T-helper 1 cell treated with Interleukin-12 subunit alpha and Interleukin-12 subunit beta and Interleukin-4 antibody, amounts not matched to agents 30 μg/mL and 1 μg/mL, for 36 hours (primary cell): ENCODE results near the gene GNLY.
"Not testable (repeated sequence)": the region's sequence is repeated elsewhere in the genome, so short reads cannot be mapped to it uniquely, and the experiment has no call there.

Experiments
- H3K27ac Mint-ChIP-seq: one replicate; pipeline ENCODE4 v1.8.0; 2021; ENCODE audit warnings: mild to moderate bottlenecking, mixed read lengths
- H3K27me3 Mint-ChIP-seq: one replicate; pipeline ENCODE4 v1.8.0; 2021; ENCODE audit warnings: low read depth, mixed read lengths
- H3K36me3 Mint-ChIP-seq: one replicate; pipeline ENCODE4 v1.8.0; 2021; ENCODE audit warnings: low read depth, mixed read lengths
- H3K4me1 Mint-ChIP-seq: one replicate; pipeline ENCODE4 v1.8.0; 2021; ENCODE audit warnings: low read depth, mixed read lengths
- H3K4me3 Mint-ChIP-seq: one replicate; pipeline ENCODE4 v1.8.0; 2021; ENCODE audit warnings: mild to moderate bottlenecking, moderate library complexity, mixed read lengths
- H3K9me3 Mint-ChIP-seq: one replicate; pipeline ENCODE4 v1.8.0; 2021; ENCODE audit warnings: mixed read lengths

The GNLY gene

GRCh38 chr2:85659324-85659981 lies 34.7 kb upstream of the GNLY start:
- Mint-ChIP-seq H3K4me1 (peaks cover 5% of the 10 kb centered on the region), H3K27ac (no peak overlapping the region), H3K9me3 (no peaks in the 10 kb centered on the region), H3K36me3 (peaks cover 5% of the 10 kb centered on the region), H3K4me3 (no peak overlapping the region), H3K27me3 (no peaks in the 10 kb centered on the region)

- not testable (repeated sequence) for H3K4me3 Mint-ChIP-seq, H3K9me3 Mint-ChIP-seq, H3K36me3 Mint-ChIP-seq, H3K27me3 Mint-ChIP-seq, H3K4me1 Mint-ChIP-seq, H3K27ac Mint-ChIP-seq
These were observed 33.9 kb upstream of the GNLY start for GRCh38 chr2:85660301-85660700.

GRCh38 chr2:85660725-85661124 lies 33.4 kb upstream of the GNLY start:
- H3K36me3 Mint-ChIP-seq, result peaks cover 5% of the 10 kb centered on the region
- H3K4me1 Mint-ChIP-seq, result peaks cover 5% of the 10 kb centered on the region
- no peak overlapping the region for H3K4me3 Mint-ChIP-seq
- H3K27ac Mint-ChIP-seq, result no peak overlapping the region
- H3K27me3 Mint-ChIP-seq, result no peaks in the 10 kb centered on the region
- H3K9me3 Mint-ChIP-seq, result no peaks in the 10 kb centered on the region

- Mint-ChIP-seq H3K27ac (no peak overlapping the region), H3K9me3 (no peaks in the 10 kb centered on the region), H3K27me3 (no peaks in the 10 kb centered on the region), H3K36me3 (peaks cover 2% of the 10 kb centered on the region), H3K4me1 (peaks cover 2% of the 10 kb centered on the region), H3K4me3 (no peak overlapping the region)
These were observed 32.9 kb upstream of the GNLY start for GRCh38 chr2:85661139-85661858.

- no peak overlapping the region for H3K27ac Mint-ChIP-seq
- H3K4me1 Mint-ChIP-seq, result no peaks in the 10 kb centered on the region
- no peaks in the 10 kb centered on the region for H3K36me3 Mint-ChIP-seq
- H3K27me3 Mint-ChIP-seq, result no peaks in the 10 kb centered on the region
- H3K9me3 Mint-ChIP-seq, result no peaks in the 10 kb centered on the region
- no peak overlapping the region for H3K4me3 Mint-ChIP-seq
These were observed 31.1 kb upstream of the GNLY start for GRCh38 chr2:85662899-85663593.

- Mint-ChIP-seq H3K4me1 (no peaks in the 10 kb centered on the region), H3K36me3 (no peaks in the 10 kb centered on the region), H3K9me3 (no peaks in the 10 kb centered on the region), H3K27ac (no peak overlapping the region), H3K4me3 (no peak overlapping the region), H3K27me3 (no peaks in the 10 kb centered on the region)
These were observed 30.3 kb upstream of the GNLY start for GRCh38 chr2:85663594-85664565.

- Mint-ChIP-seq H3K36me3 (no peaks in the 10 kb centered on the region), H3K4me1 (no peaks in the 10 kb centered on the region), H3K27ac (no peak overlapping the region), H3K4me3 (no peak overlapping the region), H3K9me3 (no peaks in the 10 kb centered on the region), H3K27me3 (no peaks in the 10 kb centered on the region)
These were observed 28.8 kb upstream of the GNLY start for GRCh38 chr2:85665264-85665937.

GRCh38 chr2:85666016-85666415 lies 28.1 kb upstream of the GNLY start:
- Mint-ChIP-seq H3K27ac (no peak overlapping the region), H3K9me3 (no peaks in the 10 kb centered on the region), H3K4me3 (no peak overlapping the region), H3K4me1 (no peaks in the 10 kb centered on the region), H3K36me3 (no peaks in the 10 kb centered on the region), H3K27me3 (no peaks in the 10 kb centered on the region)

GRCh38 chr2:85666435-85667316 lies 27.5 kb upstream of the GNLY start:
- H3K27ac Mint-ChIP-seq, result no peak overlapping the region

GRCh38 chr2:85667561-85668008 lies 26.6 kb upstream of the GNLY start:
- H3K4me3 Mint-ChIP-seq, result no peak overlapping the region
- no peaks in the 10 kb centered on the region for H3K36me3 Mint-ChIP-seq
- no peaks in the 10 kb centered on the region for H3K9me3 Mint-ChIP-seq
- no peak overlapping the region for H3K27ac Mint-ChIP-seq
- H3K27me3 Mint-ChIP-seq, result no peaks in the 10 kb centered on the region
- no peaks in the 10 kb centered on the region for H3K4me1 Mint-ChIP-seq

More at GRCh38 chr2:85666435-85667316, 27.5 kb upstream of the GNLY start:
- no peaks in the 10 kb centered on the region for H3K4me1 Mint-ChIP-seq
- no peaks in the 10 kb centered on the region for H3K36me3 Mint-ChIP-seq
- no peaks in the 10 kb centered on the region for H3K9me3 Mint-ChIP-seq
- H3K27me3 Mint-ChIP-seq, result no peaks in the 10 kb centered on the region
- no peak overlapping the region for H3K4me3 Mint-ChIP-seq

GRCh38 chr2:85668009-85668856 lies 25.9 kb upstream of the GNLY start, which contains the start of gene SFTPB:
SFTPB (minus strand) TSS chr2:85668199; CDS start chr2:85668183, 16 bp downstream.
- no peak within 1 kb of the TSS for H3K27ac Mint-ChIP-seq
- H3K4me1 Mint-ChIP-seq, result no peaks in the 10 kb centered on the region
- peaks cover under 1% of the 10 kb centered on the region for H3K36me3 Mint-ChIP-seq
- H3K4me3 Mint-ChIP-seq, result no peak within 1 kb of the TSS
- H3K9me3 Mint-ChIP-seq, result no peaks in the 10 kb centered on the region
- peaks cover 2% of the 10 kb centered on the region for H3K27me3 Mint-ChIP-seq

GRCh38 chr2:85668857-85669142 lies 25.4 kb upstream of the GNLY start:
- H3K27ac Mint-ChIP-seq, result no peak overlapping the region
- H3K9me3 Mint-ChIP-seq, result no peaks in the 10 kb centered on the region
- no peaks in the 10 kb centered on the region for H3K4me1 Mint-ChIP-seq
- H3K36me3 Mint-ChIP-seq, result peaks cover 2% of the 10 kb centered on the region
- peaks cover 3% of the 10 kb centered on the region for H3K27me3 Mint-ChIP-seq
- no peak overlapping the region for H3K4me3 Mint-ChIP-seq
